Neural crest cell (in vitro differentiated cells): ENCODE data around the gene HYAL3. TPM values are rescaled to one million over a fixed set of nuclear protein-coding genes. Genes with fewer than 3 reads are reported as not detected.

Experiments
- DNase-seq: peaks from one replicate; pipeline ENCODE4 v3.0.0; 2021; ENCODE audit warnings: low read depth, mixed read lengths, low spot score
- H3K27ac Mint-ChIP-seq: one replicate; pipeline ENCODE4 v1.8.0; 2021; ENCODE audit warnings: mild to moderate bottlenecking, mixed read lengths; ENCODE audit not compliant: unreplicated experiment
- H3K27me3 Mint-ChIP-seq: 2 replicates; pipeline ENCODE4 v1.8.0; 2021; ENCODE audit warnings: low read depth, mild to moderate bottlenecking, mixed read lengths
- H3K36me3 Mint-ChIP-seq: 2 replicates; pipeline ENCODE4 v1.8.0; 2021; ENCODE audit warnings: low read depth, mild to moderate bottlenecking, mixed read lengths
- H3K4me1 Mint-ChIP-seq: 2 replicates; pipeline ENCODE4 v1.8.0; 2021; ENCODE audit warnings: mixed read lengths
- H3K4me3 Mint-ChIP-seq: one replicate; pipeline ENCODE4 v1.8.0; 2021; ENCODE audit warnings: mild to moderate bottlenecking, mixed read lengths
- H3K9me3 Mint-ChIP-seq: 2 replicates; pipeline ENCODE4 v1.8.0; 2021; ENCODE audit warnings: mixed read lengths
- total RNA-seq: library from RNA; stranded (reverse); gene quantifications from 2 replicates; pipeline ENCODE4 v1.2.1, GENCODE V29; 2021
- TF ChIP-seq, protein P1 (sequence below): fragments of 200-600 bp; sonication (generic); conservative IDR thresholded peaks from 2 replicates; pipeline ENCODE4 v1.5.0; 2021; ENCODE audit warnings: antibody characterized with exemption, mild to moderate bottlenecking

The HYAL3 gene
- total RNA-seq, 1 donor from 2014 or later: 4.4 TPM

- Mint-ChIP-seq H3K27me3 (peaks cover 6% of the 10 kb centered on the region), H3K9me3 (no peaks in the 10 kb centered on the region), H3K27ac (no peak overlapping the region), H3K4me3 (peak overlapping the region; percentile 98), H3K4me1 (peaks cover 29% of the 10 kb centered on the region), H3K36me3 (no peaks in the 10 kb centered on the region)
- DNase-seq: no peak
- TF ChIP-seq, protein P1, sequence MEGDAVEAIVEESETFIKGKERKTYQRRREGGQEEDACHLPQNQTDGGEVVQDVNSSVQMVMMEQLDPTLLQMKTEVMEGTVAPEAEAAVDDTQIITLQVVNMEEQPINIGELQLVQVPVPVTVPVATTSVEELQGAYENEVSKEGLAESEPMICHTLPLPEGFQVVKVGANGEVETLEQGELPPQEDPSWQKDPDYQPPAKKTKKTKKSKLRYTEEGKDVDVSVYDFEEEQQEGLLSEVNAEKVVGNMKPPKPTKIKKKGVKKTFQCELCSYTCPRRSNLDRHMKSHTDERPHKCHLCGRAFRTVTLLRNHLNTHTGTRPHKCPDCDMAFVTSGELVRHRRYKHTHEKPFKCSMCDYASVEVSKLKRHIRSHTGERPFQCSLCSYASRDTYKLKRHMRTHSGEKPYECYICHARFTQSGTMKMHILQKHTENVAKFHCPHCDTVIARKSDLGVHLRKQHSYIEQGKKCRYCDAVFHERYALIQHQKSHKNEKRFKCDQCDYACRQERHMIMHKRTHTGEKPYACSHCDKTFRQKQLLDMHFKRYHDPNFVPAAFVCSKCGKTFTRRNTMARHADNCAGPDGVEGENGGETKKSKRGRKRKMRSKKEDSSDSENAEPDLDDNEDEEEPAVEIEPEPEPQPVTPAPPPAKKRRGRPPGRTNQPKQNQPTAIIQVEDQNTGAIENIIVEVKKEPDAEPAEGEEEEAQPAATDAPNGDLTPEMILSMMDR: no peak
Observed at GRCh38 chr3:50297384-50297775, 1.8 kb downstream of the HYAL3 start.

GRCh38 chr3:50296721-50297383, 2.4 kb downstream of the HYAL3 start:
- H3K4me3 Mint-ChIP-seq: peak overlapping the region; percentile 59
- TF ChIP-seq, protein P1: no peak
- no peak for DNase-seq
- peaks cover 30% of the 10 kb centered on the region for H3K4me1 Mint-ChIP-seq
- no peaks in the 10 kb centered on the region for H3K36me3 Mint-ChIP-seq
- H3K9me3 Mint-ChIP-seq: no peaks in the 10 kb centered on the region
- no peak overlapping the region for H3K27ac Mint-ChIP-seq
- peaks cover 6% of the 10 kb centered on the region for H3K27me3 Mint-ChIP-seq

DNA sequence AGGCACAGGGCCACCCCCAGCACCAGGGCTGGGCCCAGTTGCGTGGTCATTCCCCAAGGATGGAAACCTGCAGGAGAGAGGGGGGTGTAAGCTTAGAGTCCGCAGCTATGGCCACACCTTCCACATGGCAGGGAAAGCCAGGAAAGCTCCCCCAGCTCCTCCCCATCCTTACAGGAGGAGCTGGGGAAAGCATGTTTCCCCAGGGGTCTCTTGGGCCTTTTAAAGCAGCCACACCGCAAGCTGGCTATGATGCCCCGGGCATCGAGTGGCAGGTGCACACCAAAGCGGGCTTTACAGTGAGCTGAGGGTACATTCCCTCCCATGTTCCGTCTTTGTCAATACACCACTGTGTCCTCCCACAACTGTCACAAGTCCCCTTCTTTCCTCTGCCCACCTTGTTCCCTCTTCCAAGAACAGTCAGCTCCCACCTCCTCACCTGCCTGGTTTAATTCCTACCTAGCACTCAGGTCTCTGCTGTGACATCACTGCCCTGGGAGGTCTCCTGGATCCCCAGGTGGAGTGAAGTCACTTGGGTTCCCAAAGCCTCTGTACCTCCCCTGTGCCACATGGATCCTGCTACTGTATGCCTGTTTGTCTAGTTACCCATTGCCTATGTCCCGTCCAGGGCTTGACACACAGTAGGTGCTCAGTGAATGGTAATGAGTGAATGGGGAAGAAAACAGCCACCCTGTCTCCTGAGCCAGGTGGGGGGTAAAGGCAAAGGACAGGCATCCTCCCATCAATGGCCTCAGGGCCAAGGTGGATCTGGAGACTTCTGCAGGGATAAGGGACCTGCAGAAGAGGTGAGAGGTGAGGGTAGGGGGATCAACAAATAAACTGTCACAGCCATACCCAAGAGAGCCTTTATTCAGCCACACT, 3.4 kb downstream of the HYAL3 start:
- no peak for DNase-seq
- H3K4me3 Mint-ChIP-seq: peak overlapping the region; percentile 54
- H3K27ac Mint-ChIP-seq: no peak overlapping the region
- H3K27me3 Mint-ChIP-seq: peaks cover 6% of the 10 kb centered on the region
- H3K9me3 Mint-ChIP-seq: no peaks in the 10 kb centered on the region
- TF ChIP-seq, protein P1: no peak
- H3K36me3 Mint-ChIP-seq: no peaks in the 10 kb centered on the region
- H3K4me1 Mint-ChIP-seq: peaks cover 37% of the 10 kb centered on the region

GRCh38 chr3:50294492-50295403, 4.5 kb downstream of the HYAL3 start:
- peaks cover 28% of the 10 kb centered on the region for H3K4me1 Mint-ChIP-seq

DNA sequence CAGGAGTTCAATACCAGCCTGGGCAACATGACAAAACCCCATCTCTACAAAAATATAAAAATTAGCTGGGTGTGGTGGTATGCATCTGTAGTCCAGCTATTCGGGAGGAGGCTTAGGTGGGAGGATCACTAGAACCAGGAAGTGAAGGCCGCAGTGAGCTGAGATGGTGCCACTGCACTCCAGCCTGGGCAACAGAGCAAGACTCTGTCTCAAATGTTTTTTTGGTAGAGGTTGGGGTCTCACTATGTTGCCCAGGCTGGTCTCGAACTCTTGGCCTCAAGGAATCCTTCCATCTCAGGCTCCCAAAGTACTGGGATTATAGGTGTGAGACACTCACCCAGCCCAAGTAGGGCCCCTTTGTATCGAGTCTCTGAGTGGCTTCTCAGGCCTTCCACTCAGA, 5.1 kb downstream of the HYAL3 start:
- H3K27ac Mint-ChIP-seq: no peak overlapping the region
- TF ChIP-seq, protein P1: no peak
- H3K9me3 Mint-ChIP-seq: no peaks in the 10 kb centered on the region
- peak overlapping the region; percentile 49 for H3K4me3 Mint-ChIP-seq
- H3K4me1 Mint-ChIP-seq: peaks cover 22% of the 10 kb centered on the region
- peaks cover 2% of the 10 kb centered on the region for H3K27me3 Mint-ChIP-seq
- no peak for DNase-seq
- H3K36me3 Mint-ChIP-seq: no peaks in the 10 kb centered on the region

More at GRCh38 chr3:50294492-50295403, 4.5 kb downstream of the HYAL3 start:
- Mint-ChIP-seq H3K27me3 (peaks cover 6% of the 10 kb centered on the region), H3K36me3 (no peaks in the 10 kb centered on the region), H3K9me3 (no peaks in the 10 kb centered on the region), H3K4me3 (peak overlapping the region; percentile 49), H3K27ac (no peak overlapping the region)
- no peak for DNase-seq
- TF ChIP-seq, protein P1: no peak
